ENCODE measurements around the gene SRP72. TPM values are rescaled to one million over a fixed set of nuclear protein-coding genes. Genes with fewer than 3 reads are reported as not detected.

SRP72 gene
- total and polyA plus RNA-seq, 2 of the 8 experiments (the other 6 are each of a cell fraction or from before 2014, with no cell fraction given) = 37.7 to 144 TPM

GRCh38 chr4:56460085-56460484, 7.3 kb upstream of the SRP72 start:
- Histone ChIP-seq H4K8ac (ENCODE audit: extremely low read depth, insufficient read depth, low read length) (no peak overlapping the region), H3K23ac (ENCODE audit: insufficient read length) (no peak overlapping the region), H2AK5ac (ENCODE audit: low read depth, low read length) (no peak overlapping the region), H2AFZ (ENCODE audit: low read length) (no peak overlapping the region), H3K36me3 (ENCODE audit: control insufficient read depth in 2 of 4, insufficient read depth in 4 of 4, low read length in 3 of 4) (peaks cover 25 to 76% (median 67%) of the 10 kb centered on the region in 4 experiments), H4K91ac (replicated peaks; ENCODE audit: insufficient read length, low read length) (no peak overlapping the region), H2BK5ac (ENCODE audit: low read depth, low read length) (no peak overlapping the region), H3K56ac (replicated peaks; ENCODE audit: insufficient read length, low read depth, low read length) (no peak overlapping the region), H3K9me3 (ENCODE audit: insufficient read depth in 2 of 2, low read depth in 1 of 2, low read length in 1 of 2) (no peaks in the 10 kb centered on the region), H2BK12ac (ENCODE audit: low read depth, low read length) (no peak overlapping the region), H3K4me3 (ENCODE audit: extremely low read depth in 1 of 4, insufficient read depth in 2 of 4, low read depth in 3 of 4, low read length in 4 of 4) (no peak overlapping the region), H4K5ac (ENCODE audit: insufficient read length, low read depth, low read length) (no peak overlapping the region), H3K4ac (replicated peaks; ENCODE audit: insufficient read length, low read depth, low read length) (no peak overlapping the region), H3K4me2 (ENCODE audit: insufficient read depth in 1 of 2, low read depth in 2 of 2, low read length in 2 of 2) (no peak overlapping the region), H3K4me1 (replicated peaks in 1 of 4; ENCODE audit: control insufficient read depth in 3 of 4, insufficient read depth in 4 of 4, low read length in 3 of 4) (no peaks in the 10 kb centered on the region), H3K23me2 (ENCODE audit: low read depth, low read length) (no peaks in the 10 kb centered on the region), H2BK20ac (ENCODE audit: low read length) (no peak overlapping the region), H3K79me2 (ENCODE audit: control insufficient read depth in 1 of 2, insufficient read depth in 2 of 2, low read length in 2 of 2) (peaks cover 0 to 11% of the 10 kb centered on the region in 2 experiments; a peak in 2 of 4 replicates), H3K9ac (replicated peaks in 1 of 4; ENCODE audit: extremely low read depth in 1 of 4, low read depth in 3 of 4, low read length in 3 of 4) (no peak overlapping the region), H2BK15ac (ENCODE audit: low read length) (no peak overlapping the region), H3K79me1 (ENCODE audit: low read depth, low read length) (no peaks in the 10 kb centered on the region; the same call in 1 of the 2 replicates), H4K20me1 (replicated peaks in 1 of 2; ENCODE audit: control insufficient read depth in 1 of 2, insufficient read depth in 2 of 2, low read length in 2 of 2) (peaks cover 13 to 14% of the 10 kb centered on the region in 2 experiments), H2BK120ac (replicated peaks; ENCODE audit: low read depth, low read length) (no peak overlapping the region), H3K14ac (ENCODE audit: insufficient read length) (no peak overlapping the region), H3K18ac (ENCODE audit: extremely low read depth, low read length) (no peak overlapping the region), H3K27ac (ENCODE audit: low read depth, low read length) (no peak overlapping the region), H3K27me3 (replicated peaks in 1 of 4; ENCODE audit: control insufficient read depth in 3 of 4, extremely low read depth in 1 of 4, insufficient read depth in 3 of 4, low read length in 3 of 4) (no peaks in the 10 kb centered on the region)
- 97% methylated on average over 3 of the region's 3 CpGs; no CpG with 5 or more reads in 1 of the 2 experiments for WGBS, 2 experiments (ENCODE audit: extremely low coverage in 1 of 2, insufficient coverage in 1 of 2, insufficient read length in 1 of 2, insufficient replicate concordance in 2 of 2, low coverage in 1 of 2, low lambda C conversion rate in 2 of 2, missing lambda C conversion rate in 1 of 2)
- DNase-seq (ENCODE audit: low read depth in 1 of 2, low spot score in 2 of 2) (no peak), FAIRE-seq (no peak)
- POLR2A ChIA-PET (ENCODE audit: partially characterized antibody) = interaction anchor here (1.1 to 12.0 kb wide), 4 partner anchors 9 to 23 kb away, joined by 3 to 121 read pairs (median 22); partner anchors contain the start of genes PAICS, PPAT and SRP72
- CTCF ChIA-PET (ENCODE audit: partially characterized antibody) = interaction anchor here (0.6 to 0.9 kb wide), 2 partner anchors 18 to 30 kb away, joined by 3 read pairs; no protein-coding TSS in a partner anchor
- TF ChIP-seq JUND (IDR thresholded peaks at IDR 0.05; ENCODE audit: low read length) (no peak), TAF1 (IDR thresholded peaks at IDR 0.05; ENCODE audit: low read depth, low read length) (no peak)
